HG03159 (cell line): Measurements from ENCODE around the gene MRM1.

Experiments
- ATAC-seq: cut with Tn5 transposase; IDR thresholded peaks from one replicate; pipeline ENCODE4 v1.9.1; 2021; ENCODE audit warnings: mild to moderate bottlenecking, moderate library complexity; ENCODE audit not compliant: unreplicated experiment

The MRM1 gene

GRCh38 chr17:36629970-36630502 is 28.7 kb downstream of the MRM1 start:
- no peak for ATAC-seq

GRCh38 chr17:36631022-36631421 is 29.6 kb downstream of the MRM1 start:
- ATAC-seq, result no peak

- ATAC-seq, result no peak
These were observed 31.8 kb downstream of the MRM1 start for GRCh38 chr17:36632916-36633771.

GRCh38 chr17:36640346-36640745 is 39.0 kb downstream of the MRM1 start:
- ATAC-seq, result no peak

GRCh38 chr17:36640836-36641235 is 39.5 kb downstream of the MRM1 start:
- no peak for ATAC-seq

- ATAC-seq, result no peak
These were observed 40.0 kb downstream of the MRM1 start for GRCh38 chr17:36641331-36641876.

GRCh38 chr17:36641877-36642845 is 40.8 kb downstream of the MRM1 start:
- ATAC-seq, result no peak

- ATAC-seq, result no peak
These were observed 41.8 kb downstream of the MRM1 start for GRCh38 chr17:36643086-36643685.

- no peak for ATAC-seq
These were observed 44.0 kb downstream of the MRM1 start for GRCh38 chr17:36645422-36645821.

GRCh38 chr17:36647636-36648035 is 46.3 kb downstream of the MRM1 start:
- no peak for ATAC-seq

- no peak for ATAC-seq
These were observed 48.9 kb downstream of the MRM1 start for GRCh38 chr17:36650096-36650775.

GRCh38 chr17:36653374-36653773 is 52.0 kb downstream of the MRM1 start:
- no peak for ATAC-seq

- ATAC-seq, result no peak
These were observed 52.5 kb downstream of the MRM1 start for GRCh38 chr17:36653856-36654255.

- no peak for ATAC-seq
These were observed 54.3 kb downstream of the MRM1 start for GRCh38 chr17:36655726-36656125.

GRCh38 chr17:36657390-36657762 is 56.0 kb downstream of the MRM1 start:
- no peak for ATAC-seq

- ATAC-seq, result no peak
These were observed 56.5 kb downstream of the MRM1 start for GRCh38 chr17:36657763-36658490.
